Ishikawa (cell line): ENCODE data around the gene CCDC194.

Source experiments
- CEBPB ChIP-seq: IDR thresholded peaks from 2 replicates; pipeline ENCODE4 v1.6.1; 2012
- CREB1 ChIP-seq: IDR thresholded peaks from 2 replicates; pipeline ENCODE4 v1.6.1; 2012; ENCODE audit warnings: low read depth
- EGR1 ChIP-seq: IDR thresholded peaks from 2 replicates; pipeline ENCODE4 v1.6.1; 2012
- EP300 ChIP-seq: IDR thresholded peaks from 2 replicates; pipeline ENCODE4 v1.6.1; 2012; ENCODE audit warnings: borderline replicate concordance
- FOXM1 ChIP-seq: IDR thresholded peaks from 2 replicates; pipeline ENCODE4 v1.6.1; 2012; ENCODE audit warnings: low read depth, borderline replicate concordance
- NFIC ChIP-seq: IDR thresholded peaks from 2 replicates; pipeline ENCODE4 v1.6.1; 2012
- RAD21 ChIP-seq: IDR thresholded peaks from 2 replicates; pipeline ENCODE4 v1.6.1; 2012; ENCODE audit warnings: low read depth
- TAF1 ChIP-seq: IDR thresholded peaks from 2 replicates; pipeline ENCODE4 v1.6.1; 2012; ENCODE audit warnings: low read depth, mild to moderate bottlenecking
- TCF12 ChIP-seq: IDR thresholded peaks from 2 replicates; pipeline ENCODE4 v1.6.1; 2012; ENCODE audit warnings: low read depth
- TEAD4 ChIP-seq: IDR thresholded peaks from 2 replicates; pipeline ENCODE4 v1.6.1; 2012
- YY1 ChIP-seq: IDR thresholded peaks from 2 replicates; pipeline ENCODE4 v1.6.1; 2012; ENCODE audit warnings: low read depth
- ZBTB7A ChIP-seq: IDR thresholded peaks from 2 replicates; pipeline ENCODE4 v1.6.1; 2012; ENCODE audit warnings: low read depth
- TF ChIP-seq, protein P1 (sequence below): IDR thresholded peaks from 2 replicates; pipeline ENCODE4 v1.6.1; 2012; ENCODE audit warnings: low read depth, mild to moderate bottlenecking
- TF ChIP-seq, protein P2 (sequence below): IDR thresholded peaks from 2 replicates; pipeline ENCODE4 v1.6.1; 2012
- TF ChIP-seq, protein P3 (sequence below): IDR thresholded peaks from 2 replicates; pipeline ENCODE4 v1.6.1; 2012

The CCDC194 gene

DNA sequence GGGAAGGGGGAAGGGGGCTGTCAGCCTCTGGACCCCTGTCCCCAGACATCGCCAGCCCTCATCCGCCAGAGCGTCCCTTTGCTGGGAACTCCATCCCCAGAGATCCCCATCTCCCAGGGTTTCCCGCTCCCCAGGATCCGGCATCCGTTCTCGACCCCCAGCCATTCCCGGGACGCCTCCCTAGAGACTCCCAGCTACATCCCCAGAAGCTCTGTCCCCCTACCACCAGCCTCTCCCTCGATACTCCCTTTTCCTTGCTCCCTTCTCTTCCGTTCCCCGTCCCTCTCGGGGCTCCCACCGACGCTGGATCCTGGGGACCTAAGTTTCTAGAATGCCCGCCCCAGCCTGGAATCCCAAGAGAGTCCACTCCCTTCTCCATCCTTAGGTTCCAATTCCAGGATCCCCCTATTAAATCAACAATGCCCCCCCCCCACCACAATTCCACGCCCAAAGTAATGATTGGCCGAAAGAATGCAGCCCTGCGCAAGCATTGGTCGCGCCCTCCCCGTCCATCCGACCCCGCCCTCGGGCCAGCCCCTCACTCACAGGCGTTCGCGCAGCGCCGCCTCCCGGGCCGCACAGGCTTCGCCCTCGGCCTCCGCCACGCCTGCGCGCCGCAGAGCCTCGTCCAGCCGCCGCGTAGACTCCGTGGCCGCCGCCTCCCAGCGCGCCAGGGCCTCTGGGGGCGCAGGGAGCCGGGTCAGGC lies 3.2 kb downstream of the CCDC194 start:
- TF ChIP-seq RAD21 (peak; percentile 46; the same call in 1 of the 2 replicates), TCF12 (0 out of 2 replicates have a peak, but pooled peaks have one; percentile 11), TEAD4 (no peak), ZBTB7A (0 out of 2 replicates have a peak, but pooled peaks have one; percentile 1), YY1 (0 out of 2 replicates have a peak, but pooled peaks have one; percentile 13)
- TF ChIP-seq, protein P1, sequence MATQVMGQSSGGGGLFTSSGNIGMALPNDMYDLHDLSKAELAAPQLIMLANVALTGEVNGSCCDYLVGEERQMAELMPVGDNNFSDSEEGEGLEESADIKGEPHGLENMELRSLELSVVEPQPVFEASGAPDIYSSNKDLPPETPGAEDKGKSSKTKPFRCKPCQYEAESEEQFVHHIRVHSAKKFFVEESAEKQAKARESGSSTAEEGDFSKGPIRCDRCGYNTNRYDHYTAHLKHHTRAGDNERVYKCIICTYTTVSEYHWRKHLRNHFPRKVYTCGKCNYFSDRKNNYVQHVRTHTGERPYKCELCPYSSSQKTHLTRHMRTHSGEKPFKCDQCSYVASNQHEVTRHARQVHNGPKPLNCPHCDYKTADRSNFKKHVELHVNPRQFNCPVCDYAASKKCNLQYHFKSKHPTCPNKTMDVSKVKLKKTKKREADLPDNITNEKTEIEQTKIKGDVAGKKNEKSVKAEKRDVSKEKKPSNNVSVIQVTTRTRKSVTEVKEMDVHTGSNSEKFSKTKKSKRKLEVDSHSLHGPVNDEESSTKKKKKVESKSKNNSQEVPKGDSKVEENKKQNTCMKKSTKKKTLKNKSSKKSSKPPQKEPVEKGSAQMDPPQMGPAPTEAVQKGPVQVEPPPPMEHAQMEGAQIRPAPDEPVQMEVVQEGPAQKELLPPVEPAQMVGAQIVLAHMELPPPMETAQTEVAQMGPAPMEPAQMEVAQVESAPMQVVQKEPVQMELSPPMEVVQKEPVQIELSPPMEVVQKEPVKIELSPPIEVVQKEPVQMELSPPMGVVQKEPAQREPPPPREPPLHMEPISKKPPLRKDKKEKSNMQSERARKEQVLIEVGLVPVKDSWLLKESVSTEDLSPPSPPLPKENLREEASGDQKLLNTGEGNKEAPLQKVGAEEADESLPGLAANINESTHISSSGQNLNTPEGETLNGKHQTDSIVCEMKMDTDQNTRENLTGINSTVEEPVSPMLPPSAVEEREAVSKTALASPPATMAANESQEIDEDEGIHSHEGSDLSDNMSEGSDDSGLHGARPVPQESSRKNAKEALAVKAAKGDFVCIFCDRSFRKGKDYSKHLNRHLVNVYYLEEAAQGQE: no peak
- TF ChIP-seq, protein P2, sequence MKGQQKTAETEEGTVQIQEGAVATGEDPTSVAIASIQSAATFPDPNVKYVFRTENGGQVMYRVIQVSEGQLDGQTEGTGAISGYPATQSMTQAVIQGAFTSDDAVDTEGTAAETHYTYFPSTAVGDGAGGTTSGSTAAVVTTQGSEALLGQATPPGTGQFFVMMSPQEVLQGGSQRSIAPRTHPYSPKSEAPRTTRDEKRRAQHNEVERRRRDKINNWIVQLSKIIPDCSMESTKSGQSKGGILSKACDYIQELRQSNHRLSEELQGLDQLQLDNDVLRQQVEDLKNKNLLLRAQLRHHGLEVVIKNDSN: no peak
- TF ChIP-seq, protein P3, sequence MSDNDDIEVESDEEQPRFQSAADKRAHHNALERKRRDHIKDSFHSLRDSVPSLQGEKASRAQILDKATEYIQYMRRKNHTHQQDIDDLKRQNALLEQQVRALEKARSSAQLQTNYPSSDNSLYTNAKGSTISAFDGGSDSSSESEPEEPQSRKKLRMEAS: peak; percentile 61

DNA sequence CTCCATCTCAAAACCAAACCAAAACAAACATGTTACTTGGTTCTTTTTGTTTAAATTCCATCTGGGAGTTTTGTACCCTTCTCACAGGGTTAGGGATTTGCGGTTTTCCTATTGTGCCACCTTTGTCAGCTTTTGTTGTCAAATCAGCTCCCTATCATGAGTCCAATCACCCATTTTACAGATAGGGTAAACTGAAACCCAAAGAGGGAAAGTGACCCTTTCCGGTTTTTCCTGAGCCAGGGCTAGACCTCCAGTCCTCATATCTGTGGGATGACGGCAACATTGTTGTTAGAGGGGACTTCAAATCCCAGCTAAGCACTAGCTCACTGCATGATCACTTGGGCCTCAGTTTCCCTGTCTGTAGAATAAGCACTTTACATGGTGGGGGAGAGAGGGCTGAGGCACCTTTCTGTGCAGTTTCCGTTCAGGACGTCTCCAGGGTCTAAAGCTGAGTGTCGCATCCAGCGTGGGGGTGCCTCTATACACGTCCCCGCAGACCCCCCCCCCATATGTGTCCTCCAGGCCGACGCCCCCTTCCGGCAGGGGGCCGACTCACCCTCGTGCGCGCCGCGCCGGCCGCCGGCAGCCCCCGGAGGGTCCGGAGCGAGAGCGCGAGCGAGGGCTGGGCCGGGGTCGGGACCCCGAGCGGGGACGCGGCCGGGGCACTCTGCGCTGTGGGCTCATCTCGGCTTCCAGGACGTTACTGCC lies 3.9 kb downstream of the CCDC194 start:
- TF ChIP-seq YY1 (no peak), EP300 (no peak), CREB1 (no peak), CEBPB (no peak), TEAD4 (no peak), ZBTB7A (no peak), EGR1 (no peak), NFIC (no peak), TAF1 (no peak), RAD21 (no peak), FOXM1 (no peak), TCF12 (no peak)
- TF ChIP-seq, protein P1: no peak
- TF ChIP-seq, protein P3: no peak
- TF ChIP-seq, protein P2: no peak

DNA sequence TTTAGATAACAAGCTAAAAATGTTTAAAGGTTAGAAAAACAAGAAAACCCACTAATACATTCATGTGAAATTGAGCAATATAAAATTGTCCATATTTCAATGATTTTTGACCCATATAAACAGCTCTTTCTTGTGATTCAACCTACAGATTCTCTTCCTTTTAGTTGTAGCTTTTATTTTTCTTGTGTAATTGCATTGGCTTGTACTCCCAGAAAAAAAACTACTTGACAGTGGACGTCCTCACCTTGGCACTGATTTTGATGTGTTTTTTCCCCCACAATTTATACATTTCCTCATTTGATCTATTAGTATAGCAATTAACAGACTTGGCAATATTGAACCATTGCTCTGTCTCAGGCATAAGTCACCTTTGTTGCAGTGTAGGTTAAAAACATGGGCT lies 4.7 kb downstream of the CCDC194 start:
- TF ChIP-seq EP300: no peak
- no peak for TF ChIP-seq CREB1
- TF ChIP-seq, protein P3: no peak
- TF ChIP-seq TEAD4: no peak
- TF ChIP-seq YY1: no peak
- no peak for TF ChIP-seq FOXM1
- no peak for TF ChIP-seq ZBTB7A
- TF ChIP-seq, protein P2: no peak
- no peak for TF ChIP-seq NFIC
- TF ChIP-seq TCF12: no peak
- no peak for TF ChIP-seq CEBPB

DNA sequence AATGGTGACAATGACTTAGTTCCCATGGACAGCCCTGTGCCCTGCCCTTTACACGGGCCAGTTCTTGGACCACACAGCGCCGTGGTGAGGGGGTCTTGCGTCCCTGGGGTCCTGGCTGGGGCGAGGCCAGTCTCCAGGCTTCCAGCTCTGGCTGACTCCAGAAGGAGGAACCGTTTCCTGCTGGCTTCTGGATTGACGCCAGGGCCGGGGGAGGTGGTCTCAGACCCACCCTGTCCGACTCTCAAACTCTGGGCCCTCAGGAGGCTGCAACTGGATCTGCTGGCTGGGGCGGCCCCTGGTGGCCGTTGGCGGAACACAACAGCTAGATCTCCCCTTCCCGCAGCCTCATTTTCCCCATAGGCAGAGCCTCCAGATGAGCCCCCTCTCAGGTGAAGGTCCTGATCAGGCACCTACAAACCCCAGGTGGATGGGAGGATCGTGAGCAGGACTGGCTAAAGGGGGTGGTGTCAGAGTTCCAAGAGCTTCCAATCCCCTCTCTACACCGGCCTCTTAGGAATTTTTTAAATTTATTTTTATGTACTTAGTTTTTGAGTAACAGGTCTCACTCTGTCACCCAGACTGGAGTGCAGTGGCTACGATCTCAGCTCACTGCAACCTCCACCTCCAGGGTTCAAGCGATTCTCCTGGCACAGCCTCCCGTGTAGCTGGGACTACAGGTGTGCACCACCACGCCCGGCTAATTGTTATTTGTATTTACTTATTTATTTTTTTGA lies 8.0 kb downstream of the CCDC194 start:
- TF ChIP-seq RAD21 (peak; percentile 83), TEAD4 (no peak), TAF1 (no peak), TCF12 (no peak; the same call in 1 of the 2 replicates), ZBTB7A (peak; percentile 92), CEBPB (no peak), CREB1 (no peak), EGR1 (no peak)
- TF ChIP-seq, protein P1: no peak
